Panc1 (cell line): Measurements from ENCODE around the gene SLC6A15. TPM values are rescaled to one million over a fixed set of nuclear protein-coding genes. Genes with fewer than 3 reads are reported as not detected.
A peak's percentile ranks its signal among the peaks of the same experiment; 100 is the strongest.

Experiments used
- ATAC-seq: fragments of 200-7000 bp; cut with Tn5 transposase; 2 replicates; pipeline ENCODE4 v1.9.1; 2020; ENCODE audit warnings: mild to moderate bottlenecking, moderate library complexity
- BruUV-seq: library from RNA; stranded (reverse); fragments of 400-500 nt; replicated peaks from 2 replicates; lab custom pipeline; 2021; lab: Mats Ljungman, UMichigan
- CTCF ChIA-PET: fragments of 300-600 bp; sonication (Branson Sonifier 250); formaldehyde crosslinking; loops from one replicate; lab custom pipeline; 2022; ENCODE audit warnings: antibody characterized with exemption; lab: Charles Lee
- POLR2A ChIA-PET: fragments of 300-600 bp; sonication (Branson Sonifier 250); formaldehyde crosslinking; loops from one replicate; lab custom pipeline; 2022; ENCODE audit warnings: antibody characterized with exemption; lab: Charles Lee
- DNase-seq: peaks from one replicate; pipeline ENCODE4 v3.0.0-alpha.2; 2010; ENCODE audit warnings: low read depth, low spot score
- H3K27ac ChIP-seq: 2 replicates; pipeline ENCODE4 v1.5.1; 2011; ENCODE audit warnings: mild to moderate bottlenecking, low read length, inconsistent platforms
- H3K27me3 ChIP-seq: fragments of 200-500 bp; sonication (Bioruptor generic); 2 replicates; pipeline ENCODE4 v1.6.0; 2014; ENCODE audit warnings: low read length, inconsistent platforms; ENCODE audit not compliant: control insufficient read depth, insufficient read depth
- H3K36me3 ChIP-seq: fragments of 200-500 bp; sonication (Bioruptor generic); 2 replicates; pipeline ENCODE4 v1.5.1; 2014; ENCODE audit warnings: inconsistent platforms, mild to moderate bottlenecking, low read length, moderate library complexity; ENCODE audit not compliant: control insufficient read depth, insufficient read depth
- H3K4me1 ChIP-seq: 2 replicates; pipeline ENCODE4 v1.5.1; 2011; ENCODE audit warnings: inconsistent platforms, mild to moderate bottlenecking, low read length, moderate library complexity; ENCODE audit not compliant: control insufficient read depth, insufficient read depth
- H3K4me3 ChIP-seq, 2 experiments: 2 replicates each; pipeline ENCODE4 v1.5.1; 2011 to 2012; ENCODE audit warnings: low read depth in 2 of 2, low read length in 2 of 2, mild to moderate bottlenecking in 2 of 2, inconsistent platforms in 1 of 2, moderate library complexity in 1 of 2
- H3K9me3 ChIP-seq: fragments of 200-500 bp; sonication (Bioruptor generic); 2 replicates; pipeline ENCODE4 v1.5.1; 2014; ENCODE audit warnings: low read depth, mild to moderate bottlenecking, inconsistent platforms, low read length, moderate library complexity; ENCODE audit not compliant: control insufficient read depth, insufficient read depth
- CTCF ChIP-seq: fragments of 450-650 bp; IDR thresholded peaks from 2 replicates; pipeline ENCODE4 v1.5.1; 2017; ENCODE audit warnings: mild to moderate bottlenecking
- POLR2AphosphoS5 ChIP-seq: IDR thresholded peaks from 2 replicates; pipeline ENCODE4 v1.6.1; 2012; ENCODE audit warnings: mild to moderate bottlenecking, low read depth, low read length, moderate library complexity
- SIN3A ChIP-seq: IDR thresholded peaks from 2 replicates; pipeline ENCODE4 v1.6.1; 2012; ENCODE audit warnings: low read depth, mild to moderate bottlenecking, low read length, moderate library complexity, borderline replicate concordance; ENCODE audit not compliant: insufficient read depth
- TCF7L2 ChIP-seq: IDR thresholded peaks from 2 replicates; pipeline ENCODE4 v1.6.1; 2011; ENCODE audit warnings: mild to moderate bottlenecking, low read depth, low read length, inconsistent platforms
- in situ Hi-C: cut with HindIII; loops from 2 replicates; pipeline ENCODE4 v1.10.0; 2016; ENCODE audit warnings: low sequenced_read_pairs, low pct_unique_long_range_greater_than_20kb
- intact Hi-C: fragments of 100-400 bp; cut with micrococcal nuclease; formaldehyde crosslinking; loops from one replicate; pipeline ENCODE4 v1.10.0; 2022; ENCODE audit not compliant: unreplicated experiment
- total RNA-seq: library from RNA; stranded (reverse); gene quantifications from one replicate; pipeline ENCODE4 v1.2.1, GENCODE V29; 2021; ENCODE audit not compliant: unreplicated experiment
- TF ChIP-seq, protein P1 (sequence below), 2 experiments: IDR thresholded peaks; 2 replicates each; pipeline ENCODE4 v1.6.1; 2011 to 2012; ENCODE audit warnings: low read depth in 2 of 2, control low read depth in 1 of 2, low read length in 1 of 2, mild to moderate bottlenecking in 1 of 2, moderate library complexity in 1 of 2; ENCODE audit not compliant: insufficient read depth in 1 of 2

Gene SLC6A15
- total RNA-seq, 1 experiment from 2014 or later, result 0.36 TPM

DNA sequence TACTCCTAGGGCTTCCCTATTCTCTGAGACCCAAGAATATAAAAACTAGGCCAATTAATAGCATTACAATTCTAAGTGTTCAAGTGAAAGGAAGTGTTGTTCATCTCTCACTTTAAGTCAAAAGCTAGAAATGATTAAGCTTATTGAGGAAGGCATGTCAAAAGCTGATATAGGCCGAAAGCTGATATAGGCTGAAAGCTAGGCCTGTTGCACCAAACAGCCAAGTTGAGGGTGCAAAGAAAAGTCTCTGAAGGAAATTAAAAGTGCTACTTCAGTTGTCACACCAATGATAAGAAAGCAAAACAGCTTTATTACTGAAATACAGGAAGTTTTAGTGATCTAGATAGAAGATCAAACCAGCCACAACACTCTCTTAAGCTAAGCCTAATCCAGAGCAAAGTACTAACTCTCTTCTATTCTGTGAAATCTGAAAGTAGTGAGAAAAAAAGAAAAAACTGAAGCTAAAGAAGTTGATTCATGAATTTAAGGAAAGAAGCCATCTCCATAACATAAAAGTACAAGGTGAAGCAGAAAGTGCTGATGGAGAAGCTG, 68.9 kb downstream of the SLC6A15 start:
- no peaks in the 10 kb centered on the region for H3K4me1 ChIP-seq
- in situ Hi-C loops, result no loop called here
- intact Hi-C loops, result loop anchor here (10.0 kb wide), 1 partner anchor 339 kb away; no protein-coding TSS in a partner anchor
- TF ChIP-seq SIN3A (no peak), CTCF (no peak), POLR2AphosphoS5 (no peak), TCF7L2 (no peak)
- TF ChIP-seq, protein P1, sequence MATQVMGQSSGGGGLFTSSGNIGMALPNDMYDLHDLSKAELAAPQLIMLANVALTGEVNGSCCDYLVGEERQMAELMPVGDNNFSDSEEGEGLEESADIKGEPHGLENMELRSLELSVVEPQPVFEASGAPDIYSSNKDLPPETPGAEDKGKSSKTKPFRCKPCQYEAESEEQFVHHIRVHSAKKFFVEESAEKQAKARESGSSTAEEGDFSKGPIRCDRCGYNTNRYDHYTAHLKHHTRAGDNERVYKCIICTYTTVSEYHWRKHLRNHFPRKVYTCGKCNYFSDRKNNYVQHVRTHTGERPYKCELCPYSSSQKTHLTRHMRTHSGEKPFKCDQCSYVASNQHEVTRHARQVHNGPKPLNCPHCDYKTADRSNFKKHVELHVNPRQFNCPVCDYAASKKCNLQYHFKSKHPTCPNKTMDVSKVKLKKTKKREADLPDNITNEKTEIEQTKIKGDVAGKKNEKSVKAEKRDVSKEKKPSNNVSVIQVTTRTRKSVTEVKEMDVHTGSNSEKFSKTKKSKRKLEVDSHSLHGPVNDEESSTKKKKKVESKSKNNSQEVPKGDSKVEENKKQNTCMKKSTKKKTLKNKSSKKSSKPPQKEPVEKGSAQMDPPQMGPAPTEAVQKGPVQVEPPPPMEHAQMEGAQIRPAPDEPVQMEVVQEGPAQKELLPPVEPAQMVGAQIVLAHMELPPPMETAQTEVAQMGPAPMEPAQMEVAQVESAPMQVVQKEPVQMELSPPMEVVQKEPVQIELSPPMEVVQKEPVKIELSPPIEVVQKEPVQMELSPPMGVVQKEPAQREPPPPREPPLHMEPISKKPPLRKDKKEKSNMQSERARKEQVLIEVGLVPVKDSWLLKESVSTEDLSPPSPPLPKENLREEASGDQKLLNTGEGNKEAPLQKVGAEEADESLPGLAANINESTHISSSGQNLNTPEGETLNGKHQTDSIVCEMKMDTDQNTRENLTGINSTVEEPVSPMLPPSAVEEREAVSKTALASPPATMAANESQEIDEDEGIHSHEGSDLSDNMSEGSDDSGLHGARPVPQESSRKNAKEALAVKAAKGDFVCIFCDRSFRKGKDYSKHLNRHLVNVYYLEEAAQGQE (IDR thresholded peaks at IDR 0.05; ENCODE audit: insufficient read depth in 1 of 2, low read depth in 2 of 2, low read length in 1 of 2), result no peak
- ChIA-PET CTCF (no interaction called here), POLR2A (no interaction called here)
- DNase-seq, result no peak
- no TSS peak for BruUV-seq
- H3K9me3 ChIP-seq, result no peaks in the 10 kb centered on the region
- no peaks in the 10 kb centered on the region for H3K36me3 ChIP-seq
- H3K27me3 ChIP-seq, result no peaks in the 10 kb centered on the region
- H3K4me3 ChIP-seq, result no peak overlapping the region
- no peak for ATAC-seq
- H3K27ac ChIP-seq, result no peak overlapping the region

DNA sequence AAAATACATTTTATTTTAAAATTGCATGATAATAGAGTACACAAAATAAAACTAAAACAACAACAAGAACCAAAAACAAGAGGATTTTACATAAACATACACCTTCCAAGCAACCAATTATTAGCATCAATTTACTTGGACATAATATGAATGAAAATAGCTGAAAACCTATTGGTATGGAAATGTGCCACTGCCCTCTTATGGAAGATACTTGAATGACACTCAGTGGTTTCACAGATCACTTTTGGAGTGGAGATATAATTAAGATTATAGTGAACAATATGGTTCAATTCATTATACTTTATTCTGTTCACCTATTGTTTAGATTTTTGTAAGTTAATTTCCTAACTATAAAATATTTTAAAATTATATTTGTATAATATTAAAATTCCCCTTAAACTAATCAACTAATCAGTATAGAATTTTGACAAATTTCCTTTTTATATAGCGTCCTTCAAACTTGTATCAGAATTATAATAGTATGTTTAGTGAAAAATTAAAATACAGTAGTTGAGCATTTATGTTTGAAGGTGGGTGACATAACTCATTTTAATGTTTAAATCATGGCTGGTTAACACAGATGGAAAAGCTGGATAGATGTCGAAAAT, 70.1 kb downstream of the SLC6A15 start:
- POLR2A ChIA-PET, result no interaction called here
- peak; percentile 17 for DNase-seq
- in situ Hi-C loops, result no loop called here

More for the DNA sequence above, 70.1 kb downstream of the SLC6A15 start:
- Histone ChIP-seq H3K4me3 (no peak overlapping the region), H3K27me3 (no peaks in the 10 kb centered on the region), H3K9me3 (no peaks in the 10 kb centered on the region), H3K36me3 (no peaks in the 10 kb centered on the region), H3K27ac (no peak overlapping the region), H3K4me1 (no peaks in the 10 kb centered on the region)
- ATAC-seq, result no peak
- BruUV-seq, result no TSS peak
- intact Hi-C loops, result loop anchor here (10.0 kb wide), 1 partner anchor 338 kb away; no protein-coding TSS in a partner anchor
- TF ChIP-seq TCF7L2 (no peak), POLR2AphosphoS5 (no peak), CTCF (peak; percentile 63; the same call in 1 of the 2 replicates), SIN3A (no peak)
- CTCF ChIA-PET, result no interaction called here
